DOHH2 (cell line): Measurements from ENCODE around the gene TMEM109.

Experiments used
- H3F3A ChIP-seq: fragments of 200-600 bp; sonication (generic), shearing (Covaris generic); 2 replicates; pipeline ENCODE4 v1.6.0; 2016; ENCODE audit warnings: antibody characterized with exemption, mild to moderate bottlenecking; ENCODE audit not compliant: control insufficient read depth, insufficient read depth
- H3K27ac ChIP-seq: fragments of 200-600 bp; sonication (generic); 2 replicates; pipeline ENCODE4 v1.5.1; 2014; ENCODE audit warnings: low read depth, mild to moderate bottlenecking, low read length, moderate library complexity
- H3K27me3 ChIP-seq: fragments of 200-600 bp; sonication (generic); 2 replicates; pipeline ENCODE4 v1.6.1; 2014; ENCODE audit warnings: mild to moderate bottlenecking, low read length, mixed read lengths; ENCODE audit not compliant: control insufficient read depth
- H3K36me3 ChIP-seq: fragments of 200-600 bp; sonication (generic); 2 replicates; pipeline ENCODE4 v1.6.1; 2014; ENCODE audit warnings: mild to moderate bottlenecking, low read length, moderate library complexity, mixed read lengths; ENCODE audit not compliant: control insufficient read depth
- H3K4me1 ChIP-seq: fragments of 200-600 bp; sonication (generic); 2 replicates; pipeline ENCODE4 v1.6.1; 2014; ENCODE audit warnings: mild to moderate bottlenecking, low read length, mixed read lengths; ENCODE audit not compliant: control insufficient read depth
- H3K4me2 ChIP-seq: fragments of 200-600 bp; sonication (generic); 2 replicates; pipeline ENCODE4 v1.6.0; 2014; ENCODE audit warnings: mild to moderate bottlenecking, low read length, moderate library complexity
- H3K4me3 ChIP-seq: fragments of 200-600 bp; sonication (generic); 2 replicates; pipeline ENCODE4 v1.5.1; 2014; ENCODE audit warnings: mild to moderate bottlenecking, low read length, mixed read lengths
- H3K79me2 ChIP-seq: fragments of 200-600 bp; sonication (generic); 2 replicates; pipeline ENCODE4 v1.6.1; 2014; ENCODE audit warnings: mild to moderate bottlenecking, low read length, mixed read lengths; ENCODE audit not compliant: control insufficient read depth
- H3K9me2 ChIP-seq: fragments of 200-600 bp; sonication (generic); replicated peaks from 2 replicates; pipeline ENCODE4 v1.6.1; 2014; ENCODE audit warnings: mild to moderate bottlenecking, low read length, mixed read lengths; ENCODE audit not compliant: control insufficient read depth
- H3K9me3 ChIP-seq: fragments of 200-600 bp; sonication (generic); 2 replicates; pipeline ENCODE4 v1.6.1; 2014; ENCODE audit warnings: antibody characterized with exemption, low read length, mixed read lengths; ENCODE audit not compliant: control insufficient read depth, insufficient read depth
- H4K20me1 ChIP-seq: fragments of 200-600 bp; sonication (generic); 2 replicates; pipeline ENCODE4 v1.6.0; 2014; ENCODE audit warnings: low read depth, mild to moderate bottlenecking, antibody characterized with exemption, low read length, moderate library complexity; ENCODE audit not compliant: control insufficient read depth, insufficient read depth
- CTCF ChIP-seq: fragments of 200-600 bp; sonication (generic); IDR thresholded peaks from one replicate; pipeline ENCODE4 v1.5.1; 2014; ENCODE audit warnings: antibody characterized with exemption, mild to moderate bottlenecking, low read depth, low read length; ENCODE audit not compliant: poor library complexity, severe bottlenecking
- EZH2phosphoT487 ChIP-seq: fragments of 200-600 bp; sonication (generic); IDR thresholded peaks from 2 replicates; pipeline ENCODE4 v1.6.1; 2017; ENCODE audit warnings: borderline replicate concordance, mild to moderate bottlenecking, antibody characterized with exemption, low read length, moderate library complexity, mixed read lengths

Gene TMEM109

GRCh38 chr11:60971520-60971919, 57.6 kb downstream of the TMEM109 start, which contains the start of gene CD6:
Gene CD6 (plus strand): TSS chr11:60971680. CDS start chr11:60971866, 186 bp downstream.
- peaks cover 27% of the 10 kb centered on the region for H3K4me1 ChIP-seq
- H4K20me1 ChIP-seq = no peaks in the 10 kb centered on the region
- peak within 1 kb of the TSS; percentile 61 for H3K4me2 ChIP-seq
- H3K79me2 ChIP-seq = no peaks in the 10 kb centered on the region
- H3K4me3 ChIP-seq = peak within 1 kb of the TSS; percentile 63
- no peaks in the 10 kb centered on the region for H3F3A ChIP-seq
- H3K27ac ChIP-seq = no peak within 1 kb of the TSS
- TF ChIP-seq EZH2phosphoT487 = no peak
- no peak for TF ChIP-seq CTCF
- H3K9me3 ChIP-seq = peaks cover 3% of the 10 kb centered on the region; the same call in 1 of the 2 replicates
- no peaks in the 10 kb centered on the region for H3K9me2 ChIP-seq
- H3K36me3 ChIP-seq = no peaks in the 10 kb centered on the region
- H3K27me3 ChIP-seq = no peaks in the 10 kb centered on the region

GRCh38 chr11:60972182-60973030, 58.4 kb downstream of the TMEM109 start:
- H3K4me3 ChIP-seq = peak overlapping the region; percentile 63
- H3K4me1 ChIP-seq = peaks cover 36% of the 10 kb centered on the region
- H3K4me2 ChIP-seq = peak overlapping the region; percentile 61
- H3K79me2 ChIP-seq = no peaks in the 10 kb centered on the region
- H3K9me2 ChIP-seq = no peaks in the 10 kb centered on the region
- TF ChIP-seq EZH2phosphoT487 = no peak
- TF ChIP-seq CTCF = no peak
- peaks cover 3% of the 10 kb centered on the region; the same call in 1 of the 2 replicates for H3K9me3 ChIP-seq
- H4K20me1 ChIP-seq = no peaks in the 10 kb centered on the region
- H3K27me3 ChIP-seq = no peaks in the 10 kb centered on the region
- H3K36me3 ChIP-seq = no peaks in the 10 kb centered on the region
- no peaks in the 10 kb centered on the region for H3F3A ChIP-seq
- no peak overlapping the region for H3K27ac ChIP-seq
